Astrocyte (in vitro differentiated cells and primary cell): ENCODE data around the gene DMBX1.

Experiments used
- EZH2 ChIP-seq: IDR thresholded peaks from 2 replicates; pipeline ENCODE4 v1.6.1; 2012; ENCODE audit warnings: mild to moderate bottlenecking, low read length, inconsistent platforms; ENCODE audit not compliant: insufficient read depth
- TF ChIP-seq, protein P1 (sequence below): IDR thresholded peaks from 2 replicates; pipeline ENCODE4 v1.5.1; 2011; ENCODE audit warnings: low read depth, mild to moderate bottlenecking, inconsistent platforms, low read length, moderate library complexity; ENCODE audit not compliant: insufficient read depth

DNA sequence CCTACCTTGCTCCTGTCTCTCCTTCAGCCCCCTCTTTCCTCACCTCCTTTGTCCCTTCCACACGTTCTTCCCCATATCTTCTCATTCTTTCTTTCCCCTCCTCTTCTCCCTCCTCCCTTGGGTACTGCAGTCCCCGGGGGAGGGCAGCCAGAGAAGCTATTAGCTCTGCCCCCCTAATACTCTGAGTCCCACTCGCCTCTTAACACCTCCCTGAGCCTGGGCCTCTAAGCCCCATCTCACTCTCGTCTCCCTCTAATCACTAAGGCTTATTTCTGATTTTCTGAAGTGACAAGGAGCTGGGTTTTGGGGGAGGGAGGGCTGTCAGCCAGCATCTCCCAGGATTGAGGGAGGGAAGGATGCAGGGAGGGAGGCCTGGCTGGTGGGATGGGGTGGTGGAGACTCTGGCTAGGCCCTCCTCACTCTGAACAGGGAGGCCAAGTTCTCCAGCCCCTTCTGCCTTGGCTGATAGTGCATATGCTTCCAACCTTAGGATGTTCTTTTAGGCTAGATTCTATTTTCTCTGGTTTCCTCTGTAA lies 25.6 kb upstream of the DMBX1 start:
- TF ChIP-seq, protein P1, sequence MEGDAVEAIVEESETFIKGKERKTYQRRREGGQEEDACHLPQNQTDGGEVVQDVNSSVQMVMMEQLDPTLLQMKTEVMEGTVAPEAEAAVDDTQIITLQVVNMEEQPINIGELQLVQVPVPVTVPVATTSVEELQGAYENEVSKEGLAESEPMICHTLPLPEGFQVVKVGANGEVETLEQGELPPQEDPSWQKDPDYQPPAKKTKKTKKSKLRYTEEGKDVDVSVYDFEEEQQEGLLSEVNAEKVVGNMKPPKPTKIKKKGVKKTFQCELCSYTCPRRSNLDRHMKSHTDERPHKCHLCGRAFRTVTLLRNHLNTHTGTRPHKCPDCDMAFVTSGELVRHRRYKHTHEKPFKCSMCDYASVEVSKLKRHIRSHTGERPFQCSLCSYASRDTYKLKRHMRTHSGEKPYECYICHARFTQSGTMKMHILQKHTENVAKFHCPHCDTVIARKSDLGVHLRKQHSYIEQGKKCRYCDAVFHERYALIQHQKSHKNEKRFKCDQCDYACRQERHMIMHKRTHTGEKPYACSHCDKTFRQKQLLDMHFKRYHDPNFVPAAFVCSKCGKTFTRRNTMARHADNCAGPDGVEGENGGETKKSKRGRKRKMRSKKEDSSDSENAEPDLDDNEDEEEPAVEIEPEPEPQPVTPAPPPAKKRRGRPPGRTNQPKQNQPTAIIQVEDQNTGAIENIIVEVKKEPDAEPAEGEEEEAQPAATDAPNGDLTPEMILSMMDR = no peak
- TF ChIP-seq EZH2 = no peak
